Upper lobe of left lung (tissue), 4 donors: ENCODE measurements around the gene SIPA1L2.

Source experiments
- POLR2AphosphoS5 ChIP-seq, 2 donors: sonication (generic); formaldehyde crosslinking; IDR thresholded peaks; one replicate each; pipeline ENCODE4 v1.5.1; 2017; ENCODE audit warnings: antibody characterized with exemption in 2 of 2
- TF ChIP-seq, protein P1 (sequence below), 6 experiments: fragments of 450-650 bp in 4 of 6; fragments of 200-600 bp in 2 of 6; sonication (generic) in 2 of 6; IDR thresholded peaks; one replicate each; pipeline ENCODE4 v1.5.1; 2016 to 2019; ENCODE audit warnings: antibody characterized with exemption in 6 of 6

DNA sequence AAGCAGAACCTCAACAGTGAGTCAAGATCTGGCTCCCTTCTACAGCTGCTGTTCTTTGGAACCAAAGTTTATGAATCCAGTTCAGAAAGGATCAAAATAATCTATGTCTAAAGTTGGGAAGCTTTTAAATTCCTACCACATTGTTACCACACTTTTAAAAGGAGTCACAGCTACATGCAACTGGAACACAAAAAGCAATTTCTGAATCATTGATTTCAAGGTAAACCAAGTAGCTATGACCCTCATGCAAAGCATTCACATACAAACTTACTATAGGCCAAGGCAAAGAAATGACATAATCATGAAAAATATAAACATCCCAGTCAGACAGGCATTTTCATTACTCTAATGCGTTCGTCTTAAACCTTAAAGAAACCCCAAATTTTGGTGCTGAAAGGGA is 3.5 kb downstream of the SIPA1L2 start:
- TF ChIP-seq POLR2AphosphoS5 (IDR thresholded peaks at IDR 0.05): no peak
- TF ChIP-seq, protein P1, sequence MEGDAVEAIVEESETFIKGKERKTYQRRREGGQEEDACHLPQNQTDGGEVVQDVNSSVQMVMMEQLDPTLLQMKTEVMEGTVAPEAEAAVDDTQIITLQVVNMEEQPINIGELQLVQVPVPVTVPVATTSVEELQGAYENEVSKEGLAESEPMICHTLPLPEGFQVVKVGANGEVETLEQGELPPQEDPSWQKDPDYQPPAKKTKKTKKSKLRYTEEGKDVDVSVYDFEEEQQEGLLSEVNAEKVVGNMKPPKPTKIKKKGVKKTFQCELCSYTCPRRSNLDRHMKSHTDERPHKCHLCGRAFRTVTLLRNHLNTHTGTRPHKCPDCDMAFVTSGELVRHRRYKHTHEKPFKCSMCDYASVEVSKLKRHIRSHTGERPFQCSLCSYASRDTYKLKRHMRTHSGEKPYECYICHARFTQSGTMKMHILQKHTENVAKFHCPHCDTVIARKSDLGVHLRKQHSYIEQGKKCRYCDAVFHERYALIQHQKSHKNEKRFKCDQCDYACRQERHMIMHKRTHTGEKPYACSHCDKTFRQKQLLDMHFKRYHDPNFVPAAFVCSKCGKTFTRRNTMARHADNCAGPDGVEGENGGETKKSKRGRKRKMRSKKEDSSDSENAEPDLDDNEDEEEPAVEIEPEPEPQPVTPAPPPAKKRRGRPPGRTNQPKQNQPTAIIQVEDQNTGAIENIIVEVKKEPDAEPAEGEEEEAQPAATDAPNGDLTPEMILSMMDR (IDR thresholded peaks at IDR 0.05): no peak
